GM12891 (cell line): ENCODE data around the gene DHFR.
"Not testable (repeated sequence)": the region's sequence is repeated elsewhere in the genome, so short reads cannot be mapped to it uniquely, and the experiment has no call there.

Source experiments
- DNase-seq: peaks from one replicate; pipeline ENCODE4 v3.0.0; 2011; ENCODE audit warnings: low spot score; ENCODE audit not compliant: insufficient read length
- FAIRE-seq: peaks from 2 replicates; lab custom pipeline; 2011; peaks lifted over from hg19 to GRCh38; lab: Jason Lieb, UNC
- PAX5 ChIP-seq: IDR thresholded peaks from 2 replicates; pipeline ENCODE4 v1.6.1; 2011; ENCODE audit warnings: low read length, moderate library complexity, mild to moderate bottlenecking; ENCODE audit not compliant: insufficient read depth, severe bottlenecking
- POLR2A ChIP-seq: IDR thresholded peaks from 2 replicates; pipeline ENCODE4 v1.6.1; 2011; ENCODE audit warnings: low read depth, low read length, control low read depth
- POLR2AphosphoS5 ChIP-seq: IDR thresholded peaks from 2 replicates; pipeline ENCODE4 v1.6.1; 2011; ENCODE audit warnings: low read depth, low read length, control low read depth
- POU2F2 ChIP-seq: IDR thresholded peaks from 2 replicates; pipeline ENCODE4 v1.6.1; 2011; ENCODE audit warnings: low read depth, mild to moderate bottlenecking, control low read depth, low read length, moderate library complexity
- SPI1 ChIP-seq: IDR thresholded peaks from 2 replicates; pipeline ENCODE4 v1.6.1; 2011; ENCODE audit warnings: low read depth, low read length, control low read depth
- TAF1 ChIP-seq: IDR thresholded peaks from 2 replicates; pipeline ENCODE4 v1.6.1; 2011; ENCODE audit warnings: low read depth, low read length, control low read depth

The DHFR gene

GRCh38 chr5:80584770-80585169 lies 70.0 kb downstream of the DHFR start:
- no peak for TF ChIP-seq PAX5
- no peak for TF ChIP-seq POLR2AphosphoS5
- no peak for TF ChIP-seq SPI1
- TF ChIP-seq TAF1: no peak
- TF ChIP-seq POU2F2: no peak
- TF ChIP-seq POLR2A: no peak
- DNase-seq (no peak), FAIRE-seq (no peak)

- not testable (repeated sequence) for FAIRE-seq, DNase-seq
These were observed 74.5 kb downstream of the DHFR start for GRCh38 chr5:80580291-80580690.

- no peak for FAIRE-seq
- DNase-seq: no peak
These were observed 75.7 kb downstream of the DHFR start for GRCh38 chr5:80579050-80579449.

GRCh38 chr5:80577707-80578106 lies 77.1 kb downstream of the DHFR start:
- DNase-seq: no peak
- TF ChIP-seq TAF1 (no peak), POLR2A (no peak), SPI1 (no peak), POLR2AphosphoS5 (no peak), POU2F2 (no peak)
- FAIRE-seq: no peak

More at GRCh38 chr5:80579050-80579449, 75.7 kb downstream of the DHFR start:
- TF ChIP-seq POLR2AphosphoS5 (no peak), SPI1 (no peak), POLR2A (no peak), PAX5 (no peak), TAF1 (no peak), POU2F2 (no peak)

- FAIRE-seq (no peak), DNase-seq (no peak)
- TF ChIP-seq SPI1: no peak
- no peak for TF ChIP-seq POLR2AphosphoS5
- no peak for TF ChIP-seq POLR2A
- no peak for TF ChIP-seq POU2F2
- TF ChIP-seq PAX5: no peak
- no peak for TF ChIP-seq TAF1
These were observed 78.4 kb downstream of the DHFR start for GRCh38 chr5:80576383-80576782.
